Suppressor macrophage treated with lipopolysaccharide for 4 hours (primary cell): Measurements from ENCODE around the gene ANTXR2.
"Not testable (repeated sequence)": the region's sequence is repeated elsewhere in the genome, so short reads cannot be mapped to it uniquely, and the experiment has no call there.

Experiments used
- DNase-seq: peaks from one replicate; pipeline ENCODE4 v3.0.0-alpha.2; 2020

Gene ANTXR2

DNA sequence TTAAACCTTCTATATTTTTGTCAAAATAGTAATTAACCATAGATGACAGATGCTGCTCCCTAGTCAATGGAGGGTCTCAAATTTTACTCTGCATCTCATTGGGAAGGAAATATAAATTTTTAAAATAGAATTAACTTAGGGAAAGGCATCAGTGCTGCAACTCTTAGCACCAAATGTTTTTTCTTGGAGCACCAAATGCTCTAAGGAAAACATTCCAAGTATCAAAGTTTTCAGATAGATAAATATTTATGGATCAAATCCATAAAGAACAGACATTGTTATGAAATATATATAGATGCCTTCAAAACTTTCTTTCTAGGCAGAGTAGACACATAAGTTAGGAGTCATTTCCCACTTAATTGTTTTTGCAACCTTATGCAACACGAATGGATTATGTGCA lies 168.7 kb downstream of the ANTXR2 start:
- no peak for DNase-seq

DNA sequence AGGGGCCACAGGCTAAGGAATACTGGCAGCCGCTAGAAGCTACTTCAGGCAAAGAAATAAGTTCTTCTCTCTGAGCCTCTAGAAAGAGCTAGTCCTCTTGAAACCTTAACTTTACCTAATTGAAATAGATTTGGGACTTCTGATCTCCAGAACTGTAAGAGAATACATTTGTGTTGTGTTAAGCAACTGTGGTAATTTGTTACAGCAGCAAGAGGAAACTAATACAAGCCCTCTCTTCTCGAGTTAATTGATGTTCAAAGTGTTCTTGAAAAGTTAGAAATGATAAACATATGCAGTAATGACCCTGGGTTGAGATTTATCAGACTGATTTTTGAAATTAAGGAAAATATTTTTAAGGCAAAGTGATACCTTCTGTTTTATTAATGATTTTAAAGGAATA lies 172.8 kb downstream of the ANTXR2 start:
- DNase-seq: no peak

DNA sequence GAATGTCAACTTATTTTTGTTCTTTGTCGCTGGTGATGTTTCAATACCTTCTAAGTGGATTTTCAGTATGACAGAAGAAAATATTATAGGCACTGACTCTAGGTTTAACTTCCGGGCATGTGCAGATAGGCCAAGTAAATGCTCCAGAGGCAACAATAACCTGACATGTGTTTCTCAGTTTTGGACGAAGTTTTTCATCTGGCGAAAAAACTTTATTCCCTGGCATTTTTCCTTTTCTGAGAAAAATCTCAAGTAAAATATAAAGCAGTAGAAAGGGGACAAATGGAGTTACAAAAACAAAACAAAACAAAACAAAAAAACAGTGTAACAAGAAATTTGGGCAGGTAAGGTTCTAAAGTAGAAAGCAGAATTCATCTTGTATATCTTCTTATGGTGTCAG lies 173.5 kb downstream of the ANTXR2 start:
- DNase-seq: no peak

DNA sequence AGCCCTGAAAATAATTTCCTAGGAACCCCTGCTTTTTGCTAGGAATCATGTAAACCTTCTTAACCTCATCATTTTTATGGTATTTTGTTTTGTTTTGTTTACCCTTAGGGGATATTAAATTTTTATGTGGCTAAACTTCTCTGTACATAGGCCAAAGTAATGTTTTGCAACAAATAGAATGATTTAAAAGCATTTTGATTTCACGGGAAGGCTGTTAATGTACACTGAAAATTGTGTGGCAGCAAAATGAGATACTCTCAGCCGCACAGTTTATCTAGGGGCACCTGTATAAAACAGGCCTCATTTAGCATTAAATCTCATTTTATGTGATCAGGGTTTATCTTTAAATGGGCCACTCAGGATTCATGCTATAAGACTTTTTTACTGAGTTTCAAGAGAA lies 175.0 kb downstream of the ANTXR2 start:
- no peak for DNase-seq

DNA sequence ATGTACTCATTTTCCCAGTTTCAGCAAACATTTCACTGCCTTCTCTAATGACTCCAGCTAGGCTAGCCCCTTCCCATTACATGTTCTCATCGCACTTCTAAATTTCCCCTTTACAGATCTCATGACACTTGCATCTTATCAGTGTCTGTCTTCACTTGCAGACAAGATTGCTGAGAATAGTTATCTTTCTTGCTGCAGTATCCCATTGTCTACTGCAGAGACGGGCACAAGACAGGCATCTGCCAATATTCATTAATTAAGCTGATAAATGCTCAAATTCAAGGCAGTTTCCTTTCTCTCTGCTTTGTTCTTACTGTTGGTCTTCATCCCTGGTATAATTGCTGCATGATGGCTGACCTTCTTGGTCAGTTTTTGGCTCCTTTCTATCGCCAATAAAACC lies 175.9 kb downstream of the ANTXR2 start:
- no peak for DNase-seq

DNA sequence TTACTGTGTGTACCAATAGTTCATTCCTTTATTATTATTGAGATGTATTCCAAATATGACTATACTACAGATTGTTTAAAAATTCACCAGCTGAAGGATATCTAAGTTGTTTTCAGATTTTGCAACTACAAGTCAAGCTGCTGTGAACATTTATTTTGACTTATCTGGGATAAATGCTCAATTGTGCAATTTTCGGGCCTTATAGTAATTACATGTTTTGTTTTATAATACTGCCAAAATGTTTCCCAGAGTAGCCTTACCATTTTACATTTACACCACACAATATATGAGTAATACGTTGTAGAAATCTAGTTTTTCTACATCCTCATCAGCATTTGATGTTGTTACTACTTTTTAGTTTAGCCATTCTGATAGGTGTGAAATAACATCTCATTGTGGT lies 179.6 kb downstream of the ANTXR2 start:
- DNase-seq: no peak

DNA sequence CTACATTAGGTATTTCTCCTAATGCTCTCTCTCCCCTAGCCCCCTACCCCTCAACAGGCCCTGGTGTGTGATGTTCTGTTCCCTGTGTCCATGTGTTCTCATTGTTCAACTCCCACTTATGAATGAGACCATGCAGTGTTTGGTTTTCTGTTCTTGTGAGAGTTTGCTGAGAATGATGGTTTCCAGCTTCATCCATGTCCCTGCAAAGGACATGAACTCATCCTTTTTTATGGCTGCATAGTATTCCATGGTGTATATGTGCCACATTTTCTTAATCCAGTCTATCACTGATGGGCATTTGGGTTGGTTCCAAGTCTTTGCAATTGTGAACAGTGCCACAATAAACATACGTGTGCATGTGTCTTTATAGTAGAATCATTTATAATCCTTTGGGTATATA lies 184.0 kb downstream of the ANTXR2 start:
- DNase-seq: not testable (repeated sequence)

DNA sequence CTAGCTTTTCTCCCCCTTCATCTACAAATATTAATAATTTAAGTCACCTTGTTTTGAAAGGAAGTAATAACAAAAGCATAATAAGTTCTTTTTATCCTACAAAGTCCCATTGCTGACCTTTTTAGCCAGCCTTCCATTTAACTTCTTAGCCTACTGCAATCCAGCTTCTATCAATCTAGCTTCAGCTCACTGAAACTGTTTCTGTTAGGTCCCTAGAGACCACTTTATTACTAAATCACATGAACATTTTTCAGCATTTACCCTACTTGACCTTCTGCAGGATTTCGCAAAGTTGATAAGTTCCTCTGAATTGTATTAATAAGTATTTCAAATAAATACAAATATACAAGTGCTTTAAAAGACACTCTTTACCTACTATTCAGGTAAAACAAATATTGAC lies 186.5 kb downstream of the ANTXR2 start:
- DNase-seq: no peak

DNA sequence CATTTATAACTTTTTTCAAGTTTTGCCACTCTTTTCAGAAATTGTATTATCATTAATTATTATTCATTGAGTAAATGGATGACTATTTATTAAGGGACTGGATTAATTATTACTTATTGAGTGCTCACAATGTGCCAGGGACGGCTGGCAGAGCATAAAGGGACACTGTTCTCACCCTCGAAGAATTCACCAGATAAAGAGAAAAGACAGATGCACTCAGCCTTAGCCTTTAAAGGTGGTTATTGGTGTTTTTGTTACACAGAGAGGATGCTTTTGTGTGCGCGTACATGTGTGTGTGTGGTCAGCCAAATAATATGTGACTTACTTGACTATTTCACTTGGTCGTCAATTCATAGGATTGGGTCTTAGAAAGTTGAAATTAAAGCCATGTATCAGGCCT lies 187.0 kb downstream of the ANTXR2 start:
- DNase-seq: no peak

DNA sequence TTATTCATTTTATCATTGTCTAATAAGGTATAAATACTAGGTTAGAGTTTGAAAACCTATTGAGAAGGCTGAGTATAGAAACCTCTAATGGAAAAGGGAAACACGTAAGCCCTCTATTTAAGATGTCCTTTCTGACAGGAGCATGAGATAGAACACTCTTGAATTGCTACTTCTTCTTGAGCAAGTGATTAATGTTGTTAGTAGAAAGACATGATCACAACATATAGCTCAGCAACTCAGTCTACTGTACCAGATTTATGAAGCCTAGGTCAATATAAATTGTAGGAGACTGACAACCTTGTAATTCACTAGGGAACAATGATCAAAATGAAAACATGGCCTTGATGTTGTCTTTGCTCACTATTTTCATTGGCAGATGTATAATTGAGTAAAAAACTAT lies 189.7 kb downstream of the ANTXR2 start:
- DNase-seq: no peak

DNA sequence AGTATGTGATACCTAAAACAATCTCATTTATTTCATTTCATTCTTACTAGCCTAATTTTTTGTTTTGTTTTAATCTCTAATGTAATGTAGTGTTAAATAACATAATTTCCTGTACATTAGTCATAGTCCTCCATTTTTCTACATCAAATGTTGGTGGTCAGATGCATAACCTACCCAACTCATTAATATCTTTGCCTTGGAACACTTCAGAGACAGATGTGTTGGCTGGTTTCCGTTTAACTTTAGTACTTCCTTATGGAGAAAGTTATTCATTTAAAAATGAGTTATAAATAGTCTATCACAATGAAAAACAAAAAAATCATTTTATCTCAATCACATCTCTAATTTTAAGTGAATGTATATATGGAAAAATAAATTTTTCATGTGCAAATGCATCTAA lies 190.2 kb downstream of the ANTXR2 start:
- DNase-seq: no peak

DNA sequence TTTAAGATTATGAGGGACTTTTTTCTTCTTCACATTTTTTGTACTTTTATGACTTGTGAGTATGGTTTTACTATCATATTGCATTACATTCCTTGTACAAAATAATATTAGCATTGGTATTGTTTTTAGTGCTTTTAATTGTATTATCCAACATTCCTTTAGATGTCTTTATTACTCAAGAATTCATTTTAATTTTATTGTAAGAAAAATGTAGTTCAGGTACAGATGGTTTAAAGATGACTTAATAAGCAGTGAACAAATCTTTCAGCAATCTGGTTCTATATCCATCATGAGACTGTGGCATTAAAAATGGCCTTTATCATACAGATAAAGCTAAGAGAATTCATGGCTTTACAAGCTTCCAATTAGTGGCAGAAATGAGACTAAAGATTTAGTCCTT lies 191.6 kb downstream of the ANTXR2 start:
- no peak for DNase-seq

DNA sequence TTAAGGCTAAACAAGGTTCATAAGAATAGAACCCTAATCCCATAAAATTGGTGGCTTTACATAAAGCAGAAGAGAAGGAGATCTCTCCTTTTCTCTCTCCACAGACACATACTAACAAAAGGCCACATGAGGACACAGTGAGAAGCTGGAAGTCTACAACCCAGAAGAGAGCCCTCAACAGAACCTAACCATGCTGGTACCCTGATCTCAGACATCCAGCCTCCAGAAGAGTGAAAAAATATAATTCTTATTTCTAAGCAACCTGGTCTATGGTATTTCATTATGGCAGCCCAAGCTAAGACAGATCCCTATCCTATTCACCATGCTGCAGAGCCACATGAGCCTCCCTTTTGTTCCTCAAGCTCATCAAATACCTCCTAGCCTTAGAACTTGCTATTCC lies 195.5 kb downstream of the ANTXR2 start:
- DNase-seq: no peak

DNA sequence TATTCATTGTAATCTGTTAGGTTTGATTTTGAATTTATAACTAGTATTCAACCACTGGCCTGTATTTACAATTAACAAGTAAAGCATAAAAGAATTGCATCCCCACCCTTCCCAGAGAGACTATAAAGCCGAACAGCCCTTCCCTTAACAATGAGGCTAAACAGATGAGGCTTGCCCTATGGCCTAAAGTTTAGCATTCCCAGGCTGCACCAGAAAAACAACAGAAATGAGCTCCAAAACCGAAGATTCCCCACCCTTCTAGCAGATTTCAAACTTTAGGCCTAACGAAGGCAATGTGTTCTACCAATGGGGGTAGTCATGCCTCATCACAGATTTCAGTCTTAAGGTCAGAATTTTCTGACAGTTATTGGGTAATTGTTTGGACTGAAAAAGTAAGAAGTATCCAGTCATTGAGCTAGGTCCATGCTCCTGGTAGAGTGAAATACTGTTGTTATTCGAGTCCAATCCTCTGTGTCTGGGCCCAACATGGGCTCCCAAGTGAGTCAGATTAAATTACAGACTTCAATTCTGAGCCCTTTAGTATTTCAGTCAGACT lies 197.6 kb downstream of the ANTXR2 start:
- no peak for DNase-seq

DNA sequence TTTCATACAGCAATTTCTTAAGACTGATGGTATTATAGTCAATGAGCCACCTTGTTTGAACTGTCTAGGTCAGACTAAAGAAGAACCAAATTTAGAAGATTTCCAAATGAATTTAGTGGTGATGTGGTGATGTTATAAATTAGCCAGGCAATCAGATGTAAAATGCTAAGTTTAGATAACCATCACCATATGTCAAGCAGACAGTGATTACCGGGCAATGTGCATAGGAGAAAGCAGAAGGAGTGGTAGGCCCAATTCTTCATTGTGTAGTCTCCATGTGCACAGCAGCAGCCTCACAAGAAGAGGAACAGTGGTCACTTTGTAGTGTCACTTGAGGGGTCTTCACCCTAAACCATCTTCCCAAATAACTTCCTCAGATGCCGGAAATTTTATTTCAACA lies 198.8 kb downstream of the ANTXR2 start:
- DNase-seq: no peak

DNA sequence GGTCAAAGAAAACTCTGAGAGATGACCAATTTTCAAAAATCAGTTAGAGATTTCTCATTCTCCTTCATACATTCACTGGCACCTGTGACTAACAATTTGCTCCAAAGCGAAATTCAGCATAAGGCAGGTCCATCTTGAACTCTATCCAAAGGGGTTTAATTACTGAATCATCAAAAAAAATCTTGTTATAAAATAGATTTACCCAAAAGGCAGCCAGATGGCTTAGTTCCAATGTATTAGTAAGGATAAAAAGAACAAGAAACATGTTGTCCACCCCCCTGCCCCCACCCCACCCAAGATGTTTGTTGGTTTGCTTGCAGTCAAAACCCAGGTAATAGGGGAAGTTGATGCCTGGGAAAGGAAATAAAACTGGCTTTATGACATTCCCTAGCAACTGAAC lies 200.3 kb downstream of the ANTXR2 start:
- DNase-seq: no peak

DNA sequence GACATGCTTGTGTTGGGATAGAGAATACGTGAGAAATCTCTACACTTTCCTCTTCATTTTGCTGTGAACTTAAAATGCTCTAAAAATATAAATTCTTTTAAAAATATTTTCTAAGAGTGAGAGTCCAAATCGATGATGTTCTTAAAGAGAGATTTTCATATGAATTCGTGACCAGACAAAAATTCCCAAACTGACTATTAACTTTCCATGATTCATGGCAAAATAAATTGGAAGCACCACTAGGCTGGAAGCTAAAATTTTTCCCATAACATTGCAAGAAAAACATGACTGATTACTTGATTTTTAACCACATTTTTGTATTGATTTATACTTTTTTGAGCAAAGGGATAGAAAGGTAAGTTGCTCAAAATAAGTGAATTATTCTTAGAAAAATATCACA lies 201.1 kb downstream of the ANTXR2 start:
- no peak for DNase-seq

DNA sequence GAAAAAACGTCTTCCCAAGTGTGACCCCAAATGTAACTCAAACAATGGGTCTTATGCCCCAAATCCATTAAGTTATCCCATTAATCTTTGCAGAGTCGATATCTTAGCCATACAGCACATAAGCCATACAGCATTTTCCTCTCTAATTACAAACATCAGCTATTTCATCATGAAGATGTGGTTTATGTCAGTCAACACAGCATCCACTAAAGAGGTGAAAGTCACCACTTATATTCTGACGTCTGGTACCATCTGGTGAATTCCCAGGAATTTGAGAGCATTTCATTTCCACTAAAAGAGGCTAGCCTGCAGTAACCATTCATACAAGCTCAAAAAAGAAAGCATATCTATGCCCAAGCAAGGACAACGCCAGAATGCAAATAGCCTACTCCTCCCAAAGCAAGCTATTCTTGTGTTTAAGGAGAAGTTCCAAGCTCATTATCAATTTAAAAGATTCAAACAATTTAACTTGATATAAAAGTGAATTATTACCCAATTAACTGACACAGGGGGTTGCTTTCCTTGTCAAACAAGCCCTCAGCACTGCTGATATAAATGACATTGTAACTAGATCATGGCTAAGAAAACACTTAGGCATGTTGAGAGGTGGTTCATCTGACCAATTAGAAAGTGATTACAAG lies 203.3 kb downstream of the ANTXR2 start:
- DNase-seq: no peak

DNA sequence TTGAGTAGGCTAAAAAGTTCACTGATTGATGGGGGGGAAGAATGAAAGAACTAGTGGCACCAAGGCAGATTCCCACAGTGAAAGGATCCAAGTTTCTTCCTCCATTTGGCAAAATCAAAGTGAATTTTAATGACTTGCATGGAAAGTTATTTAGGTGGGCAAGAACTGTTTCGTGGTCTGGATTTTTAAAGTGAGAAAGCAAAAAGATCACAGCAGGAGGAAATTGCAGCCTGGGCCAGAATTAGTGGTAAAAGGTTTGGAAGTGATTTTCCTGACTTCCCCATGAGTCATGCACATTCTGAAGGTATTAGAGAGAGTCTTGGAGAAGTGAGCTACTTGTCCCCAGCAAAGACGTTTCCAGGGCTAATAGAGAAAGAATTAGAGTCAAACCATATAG lies 207.8 kb downstream of the ANTXR2 start:
- no peak for DNase-seq

DNA sequence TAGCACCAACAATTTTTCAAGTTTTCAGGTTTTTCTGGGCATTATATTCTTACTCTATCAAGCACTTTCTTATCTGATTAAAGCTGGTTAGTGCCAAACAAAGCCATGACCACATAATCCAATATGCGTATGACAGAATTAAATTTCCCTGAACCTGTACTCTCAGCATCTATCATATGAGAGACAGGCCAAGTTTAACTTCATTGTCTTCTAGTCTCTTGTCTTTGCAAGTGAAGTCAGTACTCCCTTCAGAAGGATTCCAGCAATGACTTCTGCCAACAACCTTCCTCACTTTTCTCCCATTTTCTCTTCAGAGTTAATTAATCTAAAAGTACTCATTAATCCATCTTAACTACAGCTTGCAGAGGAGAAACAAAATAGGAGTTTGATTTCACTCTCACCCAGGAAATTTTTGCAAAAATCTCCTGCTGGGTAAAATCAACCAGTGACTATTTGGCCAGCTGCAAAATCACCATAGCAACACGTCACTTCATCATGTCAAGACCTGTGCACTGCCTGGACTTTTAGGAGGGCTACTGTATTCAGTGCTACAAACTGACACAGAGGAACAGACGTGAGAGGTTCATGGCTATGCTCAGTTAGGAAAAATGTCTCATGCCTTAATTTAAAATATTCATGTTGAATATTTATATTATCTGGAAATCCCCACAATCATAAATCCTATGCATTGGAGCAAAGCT lies 208.4 kb downstream of the ANTXR2 start:
- DNase-seq: no peak

DNA sequence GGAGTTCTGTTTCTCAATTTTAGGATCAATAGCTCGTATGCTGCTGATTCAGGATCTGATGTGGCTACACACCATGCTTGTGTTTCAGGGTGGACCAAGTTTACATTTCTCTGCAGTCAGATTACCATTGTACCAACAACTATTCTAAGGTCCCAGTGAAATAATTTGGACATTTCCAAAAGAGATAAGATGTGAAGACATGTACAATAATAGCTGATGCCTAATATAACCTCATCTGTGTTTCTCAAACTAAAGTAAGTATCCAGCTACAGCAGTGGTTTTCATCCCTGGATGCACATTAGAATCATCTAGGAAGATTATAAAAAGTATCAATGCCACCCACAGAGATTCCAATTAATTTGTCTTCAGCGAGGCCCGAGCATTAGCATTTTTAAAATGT lies 209.7 kb downstream of the ANTXR2 start:
- no peak for DNase-seq

DNA sequence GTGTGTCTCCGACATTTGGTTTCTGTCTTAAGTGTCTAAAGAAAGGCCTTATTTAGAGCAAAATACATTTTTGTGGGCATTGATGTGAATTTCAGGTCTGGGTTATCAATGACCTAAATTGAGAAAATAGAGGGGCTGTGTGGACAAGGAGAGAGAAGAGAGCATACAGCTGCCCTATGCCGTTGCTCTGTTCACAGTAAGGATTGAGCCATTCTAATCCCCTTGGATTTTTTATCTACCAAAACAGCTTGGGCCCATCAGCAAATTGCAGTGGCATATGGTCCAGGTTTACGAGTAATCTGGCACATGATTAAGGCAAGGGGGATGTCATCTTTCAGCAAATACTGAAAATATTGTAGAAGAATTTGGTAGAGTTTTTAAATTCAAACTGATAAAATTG lies 210.2 kb downstream of the ANTXR2 start:
- no peak for DNase-seq

DNA sequence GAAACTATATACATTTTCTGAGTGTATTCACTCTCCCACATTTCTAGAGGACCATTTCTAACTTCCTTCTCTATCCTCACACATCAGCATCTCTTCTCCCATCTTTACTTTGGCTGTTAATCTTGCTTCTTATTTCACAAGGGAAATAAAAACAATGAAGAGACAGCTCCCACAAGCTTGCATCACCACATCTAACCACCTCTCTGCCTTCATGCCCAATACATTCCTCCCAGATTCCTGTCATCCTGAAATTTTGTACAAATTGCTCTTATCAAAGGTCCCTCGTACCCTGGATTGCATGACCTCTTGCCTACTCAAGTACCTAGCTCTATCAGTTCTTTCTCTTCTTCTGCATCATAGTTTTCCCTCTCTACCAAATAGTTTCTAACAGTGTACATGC lies 215.2 kb downstream of the ANTXR2 start:
- DNase-seq: no peak

DNA sequence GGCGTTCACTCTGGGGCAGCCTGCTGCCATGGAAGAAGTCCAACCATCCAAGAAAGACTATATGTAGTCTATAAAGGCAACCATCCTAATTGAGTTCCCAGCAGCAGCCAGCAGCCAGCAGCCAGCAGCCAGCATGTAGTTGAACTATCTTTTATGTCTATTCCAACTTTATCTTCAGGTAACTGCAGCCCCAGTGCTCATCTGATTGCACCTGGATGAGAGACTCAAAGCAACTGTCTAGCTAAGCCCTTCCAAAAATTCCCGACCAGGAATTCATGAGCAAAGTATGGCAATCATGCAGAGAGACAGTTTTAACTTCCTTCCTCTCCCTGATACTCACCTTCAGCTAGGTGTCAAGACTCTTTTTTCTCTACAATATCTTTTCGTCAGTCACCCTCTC lies 216.8 kb downstream of the ANTXR2 start:
- no peak for DNase-seq
